Fibroblast of skin of abdomen (primary cell): Measurements from ENCODE around the gene PDP2. TPM values are rescaled to one million over a fixed set of nuclear protein-coding genes. Genes with fewer than 3 reads are reported as not detected.
A peak's percentile ranks its signal among the peaks of the same experiment; 100 is the strongest.

Source experiments
- DNase-seq: peaks from one replicate; pipeline ENCODE4 v3.0.0-alpha.2; 2013
- polyA plus RNA-seq, 2 experiments: library from polyadenylated mRNA; unstranded; fragments of 120-200 nt; gene quantifications; one replicate each; pipeline ENCODE4 v1.2.1, GENCODE V29; 2013; ENCODE audit not compliant: insufficient read length in 2 of 2

PDP2 gene
- polyA plus RNA-seq (2013, experiment 1 of 2; ENCODE audit: insufficient read length): 5.8 TPM
- polyA plus RNA-seq (2013, experiment 2 of 2; ENCODE audit: insufficient read length): 6.7 TPM

- peak; percentile 95 for DNase-seq
These were observed at the start of gene PDP2 for GRCh38 chr16:66880288-66881013. Gene PDP2, plus strand, starts transcription at chr16:66880515. Its CDS starts 3,770 bp downstream, at chr16:66884285.

GRCh38 chr16:66832190-66832589 is 48.1 kb upstream of the PDP2 start:
- DNase-seq: no peak

GRCh38 chr16:66832661-66833305 is 47.5 kb upstream of the PDP2 start:
- no peak for DNase-seq

GRCh38 chr16:66834746-66835145 is 45.6 kb upstream of the PDP2 start:
- no peak for DNase-seq

GRCh38 chr16:66840883-66841282 is 39.4 kb upstream of the PDP2 start:
- no peak for DNase-seq

- DNase-seq: no peak
These were observed 38.9 kb upstream of the PDP2 start for GRCh38 chr16:66841366-66841765.

GRCh38 chr16:66842765-66843164 is 37.5 kb upstream of the PDP2 start:
- DNase-seq: no peak

GRCh38 chr16:66843191-66843590 is 37.1 kb upstream of the PDP2 start:
- no peak for DNase-seq

GRCh38 chr16:66844009-66844341 is 36.3 kb upstream of the PDP2 start:
- no peak for DNase-seq

GRCh38 chr16:66844342-66845079 is 35.8 kb upstream of the PDP2 start, which contains the start of gene CA7:
Gene CA7, plus strand, starts transcription at chr16:66844414. Its CDS starts 74 bp downstream, at chr16:66844488.
- no peak for DNase-seq

- no peak for DNase-seq
These were observed 35.3 kb upstream of the PDP2 start for GRCh38 chr16:66845080-66845410.

- DNase-seq: no peak
These were observed 34.5 kb upstream of the PDP2 start for GRCh38 chr16:66845791-66846221.

- no peak for DNase-seq
These were observed 34.0 kb upstream of the PDP2 start for GRCh38 chr16:66846266-66846665.

GRCh38 chr16:66846831-66847230 is 33.5 kb upstream of the PDP2 start:
- no peak for DNase-seq

- DNase-seq: no peak
These were observed 32.7 kb upstream of the PDP2 start for GRCh38 chr16:66847533-66848067.

GRCh38 chr16:66848172-66848571 is 32.1 kb upstream of the PDP2 start:
- DNase-seq: no peak

GRCh38 chr16:66849021-66849420 is 31.3 kb upstream of the PDP2 start:
- no peak for DNase-seq

GRCh38 chr16:66849549-66849948 is 30.8 kb upstream of the PDP2 start:
- no peak for DNase-seq

GRCh38 chr16:66850115-66850815 is 30.1 kb upstream of the PDP2 start:
- no peak for DNase-seq

GRCh38 chr16:66851166-66851964 is 28.9 kb upstream of the PDP2 start:
- no peak for DNase-seq

GRCh38 chr16:66853261-66854139 is 26.8 kb upstream of the PDP2 start:
- no peak for DNase-seq
